Endothelial cell of umbilical vein (primary cell): Measurements from ENCODE around the gene CCDC106. TPM values are rescaled to one million over a fixed set of nuclear protein-coding genes. Genes with fewer than 3 reads are reported as not detected.

Experiments used
- BruUV-seq: library from RNA; stranded (reverse); fragments of 400-500 nt; replicated peaks from 2 replicates; lab custom pipeline; 2021; lab: Mats Ljungman, UMichigan
- CTCF ChIA-PET: fragments of 300-600, 350-600 bp; sonication (Branson Sonifier 250); formaldehyde crosslinking; loops from one replicate; lab custom pipeline; 2021; ENCODE audit warnings: antibody characterized with exemption, inconsistent platforms; lab: Charles Lee
- POLR2A ChIA-PET: fragments of 300-600, 350-600 bp; sonication (Branson Sonifier 250); formaldehyde crosslinking; loops from one replicate; lab custom pipeline; 2021; ENCODE audit warnings: antibody characterized with exemption, inconsistent platforms; lab: Charles Lee
- DNase-seq: peaks from one replicate; pipeline ENCODE4 v3.0.0-alpha.2; 2011; ENCODE audit warnings: low read depth, low spot score
- FAIRE-seq: peaks from 2 replicates; lab custom pipeline; 2011; peaks lifted over from hg19 to GRCh38; lab: Jason Lieb, UNC
- H2AFZ ChIP-seq: 2 replicates; pipeline ENCODE4 v1.6.0; 2012; ENCODE audit warnings: low read depth, low read length, control low read depth, inconsistent platforms
- H3K27ac ChIP-seq: 2 replicates; pipeline ENCODE4 v1.5.1; 2011; ENCODE audit warnings: low read depth, mild to moderate bottlenecking, control low read depth, low read length, moderate library complexity; ENCODE audit not compliant: insufficient read depth
- H3K27me3 ChIP-seq, 2 experiments: 2 replicates each; pipeline versions ENCODE4 v1.6.0 to v1.6.1; 2011; ENCODE audit warnings: low read length in 2 of 2, mixed read lengths in 1 of 2; ENCODE audit not compliant: control insufficient read depth in 2 of 2, insufficient read depth in 2 of 2
- H3K36me3 ChIP-seq, 2 experiments: 2 replicates in 1 of 2; 3 replicates in 1 of 2; pipeline ENCODE4 v1.5.1; 2011; ENCODE audit warnings: low read length in 2 of 2, mild to moderate bottlenecking in 1 of 2, moderate library complexity in 1 of 2; ENCODE audit not compliant: control insufficient read depth in 2 of 2, insufficient read depth in 2 of 2; ENCODE audit errors: extremely low read depth in 1 of 2
- H3K4me1 ChIP-seq: 3 replicates; pipeline ENCODE4 v1.5.1; 2011; ENCODE audit warnings: mild to moderate bottlenecking, low read length; ENCODE audit not compliant: control insufficient read depth, insufficient read depth; ENCODE audit errors: extremely low read depth
- H3K4me2 ChIP-seq: 2 replicates; pipeline ENCODE4 v1.6.1; 2011; ENCODE audit warnings: low read length, control low read depth, mixed read lengths; ENCODE audit not compliant: insufficient read depth
- H3K4me3 ChIP-seq, 3 experiments: fragments of 200-600 bp in 1 of 3; sonication (generic), shearing (Covaris generic) in 1 of 3; replicated peaks in 1 of 3; 2 replicates each; pipeline ENCODE4 v1.5.1; 2011 to 2016; ENCODE audit warnings: control low read depth in 3 of 3, low read length in 3 of 3, mild to moderate bottlenecking in 2 of 3, inconsistent platforms in 1 of 3, low read depth in 1 of 3, moderate library complexity in 1 of 3; ENCODE audit not compliant: insufficient read depth in 1 of 3
- H3K79me2 ChIP-seq: 2 replicates; pipeline ENCODE4 v1.6.0; 2012; ENCODE audit warnings: low read length, inconsistent platforms; ENCODE audit not compliant: control insufficient read depth, insufficient read depth
- H3K9ac ChIP-seq: replicated peaks from 2 replicates; pipeline ENCODE3; 2011; ENCODE audit warnings: low read length, control low read depth; ENCODE audit not compliant: insufficient read depth; ENCODE audit errors: extremely low read depth
- H3K9me1 ChIP-seq: replicated peaks from 3 replicates; pipeline ENCODE4 v1.6.0; 2011; ENCODE audit warnings: mild to moderate bottlenecking, low read length; ENCODE audit not compliant: control insufficient read depth, insufficient read depth; ENCODE audit errors: extremely low read depth
- H3K9me3 ChIP-seq: replicated peaks from 2 replicates; pipeline ENCODE4 v1.5.1; 2012; ENCODE audit warnings: low read length, inconsistent platforms; ENCODE audit not compliant: control insufficient read depth, insufficient read depth
- H4K20me1 ChIP-seq: replicated peaks from 2 replicates; pipeline ENCODE3; 2011; ENCODE audit warnings: mild to moderate bottlenecking, low read length; ENCODE audit not compliant: control insufficient read depth, insufficient read depth; ENCODE audit errors: extremely low read depth
- EZH2 ChIP-seq: IDR thresholded peaks from 2 replicates; pipeline ENCODE4 v1.6.1; 2012; ENCODE audit warnings: borderline replicate concordance, low read depth, mild to moderate bottlenecking, moderate library complexity, low read length, inconsistent platforms; ENCODE audit not compliant: severe bottlenecking
- FOS ChIP-seq: IDR thresholded peaks from 2 replicates; pipeline ENCODE4 v1.6.1; 2011; ENCODE audit warnings: mild to moderate bottlenecking, low read length, moderate library complexity, borderline replicate concordance; ENCODE audit not compliant: insufficient read depth
- GATA2 ChIP-seq: IDR thresholded peaks from 2 replicates; pipeline ENCODE4 v1.7.0; 2011; ENCODE audit warnings: low read depth, mild to moderate bottlenecking, moderate library complexity, mixed read lengths, low read length; ENCODE audit not compliant: insufficient read length, insufficient read depth
- JUN ChIP-seq: IDR thresholded peaks from 2 replicates; pipeline ENCODE4 v1.6.1; 2011; ENCODE audit warnings: borderline replicate concordance, low read depth; ENCODE audit not compliant: insufficient read length, insufficient read depth
- MAX ChIP-seq: IDR thresholded peaks from 2 replicates; pipeline ENCODE4 v1.6.1; 2011; ENCODE audit not compliant: insufficient read depth, insufficient read length
- POLR2A ChIP-seq: IDR thresholded peaks from 2 replicates; pipeline ENCODE4 v1.6.1; 2012; ENCODE audit warnings: low read depth, mild to moderate bottlenecking, control low read depth, low read length
- POLR2AphosphoS5 ChIP-seq: IDR thresholded peaks from 2 replicates; pipeline ENCODE4 v1.6.1; 2012; ENCODE audit warnings: low read depth, mild to moderate bottlenecking, control low read depth, low read length, moderate library complexity; ENCODE audit not compliant: insufficient read depth
- dilution Hi-C: fragments of 300-500 bp; cut with MboI; formaldehyde crosslinking; loops from one replicate; pipeline ENCODE4 v1.15.0; 2019; ENCODE audit warnings: low sequenced_read_pairs; ENCODE audit not compliant: extremely low pct_ligation_motif_present
- intact Hi-C: fragments of 100-400 bp; cut with micrococcal nuclease; formaldehyde crosslinking; loops from one replicate; pipeline ENCODE4 v1.10.0; 2022
- polyA plus RNA-seq, 4 experiments: library from polyadenylated mRNA; depleted of rRNA in 3 of 4; stranded (reverse) in 3 of 4; unstranded in 1 of 4; fragments of >200 nt; gene quantifications; 2 replicates each; pipeline versions ENCODE4 v1.2.1 to v1.2.3, GENCODE V29; 2011 to 2012; ENCODE audit warnings: missing spikeins in 1 of 4
- total RNA-seq: library from RNA; stranded (reverse); gene quantifications from 2 replicates; pipeline ENCODE4 v1.2.3, GENCODE V29; 2021

Gene CCDC106
- total and polyA plus RNA-seq, 2 donors (not counting 3 experiments of a cell fraction or from before 2014, with no cell fraction given), result 11.8 to 12.0 TPM

- intact Hi-C loops (no loop called here), dilution Hi-C loops (no loop called here)
- DNase-seq (no peak), FAIRE-seq (no peak)
- no peaks in the 10 kb centered on the region for H3K27me3 ChIP-seq
- H3K79me2 ChIP-seq, result peaks cover 7% of the 10 kb centered on the region
- no peak overlapping the region for H3K4me3 ChIP-seq
- BruUV-seq, result no TSS peak
- H3K27ac ChIP-seq, result no peak overlapping the region
- H4K20me1 ChIP-seq, result no peaks in the 10 kb centered on the region
- no peak overlapping the region for H3K9ac ChIP-seq
- TF ChIP-seq FOS, result no peak
- TF ChIP-seq MAX, result no peak
- no peak for TF ChIP-seq POLR2AphosphoS5
- TF ChIP-seq GATA2, result no peak
- H2AFZ ChIP-seq, result no peak overlapping the region
- H3K36me3 ChIP-seq, result peaks cover 2 to 19% of the 10 kb centered on the region in 2 experiments
- H3K9me3 ChIP-seq, result no peaks in the 10 kb centered on the region
- H3K9me1 ChIP-seq, result no peaks in the 10 kb centered on the region
- ChIA-PET CTCF (no interaction called here), POLR2A (no interaction called here)
- H3K4me1 ChIP-seq, result peaks cover 2% of the 10 kb centered on the region
- no peak overlapping the region for H3K4me2 ChIP-seq
Measured at GRCh38 chr19:55614711-55615542, 33.1 kb upstream of the CCDC106 start.

GRCh38 chr19:55615543-55616394, 32.2 kb upstream of the CCDC106 start:
- BruUV-seq, result no TSS peak
- FAIRE-seq, result no peak

More at GRCh38 chr19:55615543-55616394, 32.2 kb upstream of the CCDC106 start:
- intact Hi-C loops (no loop called here), dilution Hi-C loops (no loop called here)
- peaks cover 7% of the 10 kb centered on the region for H3K79me2 ChIP-seq
- TF ChIP-seq EZH2 (no peak), MAX (no peak), POLR2A (no peak), GATA2 (no peak), POLR2AphosphoS5 (no peak), JUN (no peak)
- H3K4me2 ChIP-seq, result no peak overlapping the region
- H2AFZ ChIP-seq, result no peak overlapping the region
- H3K9ac ChIP-seq, result no peak overlapping the region
- no peak overlapping the region for H3K27ac ChIP-seq
- H3K9me1 ChIP-seq, result no peaks in the 10 kb centered on the region
- no peak for DNase-seq
- H3K27me3 ChIP-seq, result no peaks in the 10 kb centered on the region
- CTCF ChIA-PET, result no interaction called here
- H4K20me1 ChIP-seq, result no peaks in the 10 kb centered on the region
- H3K4me1 ChIP-seq, result peaks cover 2% of the 10 kb centered on the region
- H3K4me3 ChIP-seq, result no peak overlapping the region
- no peaks in the 10 kb centered on the region for H3K9me3 ChIP-seq
- POLR2A ChIA-PET, result no interaction called here
- peaks cover 2 to 21% of the 10 kb centered on the region in 2 experiments for H3K36me3 ChIP-seq
